Measurements from ENCODE around the gene NDUFA11.

- TF ChIP-seq DBP (CRISPR knock-in tag; IDR thresholded peaks at IDR 0.05; ENCODE audit: not compliant biosample characterization) (no peak), FOXM1 (CRISPR knock-in tag; IDR thresholded peaks at IDR 0.05) (no peak), HNF1A (IDR thresholded peaks at IDR 0.05; ENCODE audit: low read depth) (no peak), HNF1A (CRISPR knock-in tag; IDR thresholded peaks at IDR 0.05; ENCODE audit: borderline replicate concordance) (no peak), TBL1XR1 (IDR thresholded peaks at IDR 0.05; ENCODE audit: borderline replicate concordance, low read length, partially characterized antibody) (no peak), HMGXB4 (CRISPR knock-in tag; IDR thresholded peaks at IDR 0.05; ENCODE audit: borderline replicate concordance in 1 of 2, low read depth in 1 of 2) (no peak), ZFP82 (CRISPR knock-in tag; IDR thresholded peaks at IDR 0.05; ENCODE audit: borderline replicate concordance) (no peak), ZNF350 (CRISPR knock-in tag; IDR thresholded peaks at IDR 0.05; ENCODE audit: borderline replicate concordance, low read depth) (no peak), MIER2 (CRISPR knock-in tag; IDR thresholded peaks at IDR 0.05) (no peak), RFX5 (IDR thresholded peaks at IDR 0.05; ENCODE audit: low read depth, low read length) (no peak), TARDBP (CRISPR knock-in tag; IDR thresholded peaks at IDR 0.05) (no peak)
- TF ChIP-seq, protein P1, sequence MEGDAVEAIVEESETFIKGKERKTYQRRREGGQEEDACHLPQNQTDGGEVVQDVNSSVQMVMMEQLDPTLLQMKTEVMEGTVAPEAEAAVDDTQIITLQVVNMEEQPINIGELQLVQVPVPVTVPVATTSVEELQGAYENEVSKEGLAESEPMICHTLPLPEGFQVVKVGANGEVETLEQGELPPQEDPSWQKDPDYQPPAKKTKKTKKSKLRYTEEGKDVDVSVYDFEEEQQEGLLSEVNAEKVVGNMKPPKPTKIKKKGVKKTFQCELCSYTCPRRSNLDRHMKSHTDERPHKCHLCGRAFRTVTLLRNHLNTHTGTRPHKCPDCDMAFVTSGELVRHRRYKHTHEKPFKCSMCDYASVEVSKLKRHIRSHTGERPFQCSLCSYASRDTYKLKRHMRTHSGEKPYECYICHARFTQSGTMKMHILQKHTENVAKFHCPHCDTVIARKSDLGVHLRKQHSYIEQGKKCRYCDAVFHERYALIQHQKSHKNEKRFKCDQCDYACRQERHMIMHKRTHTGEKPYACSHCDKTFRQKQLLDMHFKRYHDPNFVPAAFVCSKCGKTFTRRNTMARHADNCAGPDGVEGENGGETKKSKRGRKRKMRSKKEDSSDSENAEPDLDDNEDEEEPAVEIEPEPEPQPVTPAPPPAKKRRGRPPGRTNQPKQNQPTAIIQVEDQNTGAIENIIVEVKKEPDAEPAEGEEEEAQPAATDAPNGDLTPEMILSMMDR (CRISPR knock-in tag; IDR thresholded peaks at IDR 0.05): no peak
These were observed 8.8 kb downstream of the NDUFA11 start for GRCh38 chr19:5894704-5895349.
